GM12874 (cell line): ENCODE results near the gene CASP1.

Experiments used
- CTCF ChIP-seq: IDR thresholded peaks from 2 replicates; pipeline ENCODE4 v1.5.1; 2011; ENCODE audit warnings: low read depth, mild to moderate bottlenecking, control low read depth, low read length, moderate library complexity; ENCODE audit not compliant: insufficient read depth

Gene CASP1

DNA sequence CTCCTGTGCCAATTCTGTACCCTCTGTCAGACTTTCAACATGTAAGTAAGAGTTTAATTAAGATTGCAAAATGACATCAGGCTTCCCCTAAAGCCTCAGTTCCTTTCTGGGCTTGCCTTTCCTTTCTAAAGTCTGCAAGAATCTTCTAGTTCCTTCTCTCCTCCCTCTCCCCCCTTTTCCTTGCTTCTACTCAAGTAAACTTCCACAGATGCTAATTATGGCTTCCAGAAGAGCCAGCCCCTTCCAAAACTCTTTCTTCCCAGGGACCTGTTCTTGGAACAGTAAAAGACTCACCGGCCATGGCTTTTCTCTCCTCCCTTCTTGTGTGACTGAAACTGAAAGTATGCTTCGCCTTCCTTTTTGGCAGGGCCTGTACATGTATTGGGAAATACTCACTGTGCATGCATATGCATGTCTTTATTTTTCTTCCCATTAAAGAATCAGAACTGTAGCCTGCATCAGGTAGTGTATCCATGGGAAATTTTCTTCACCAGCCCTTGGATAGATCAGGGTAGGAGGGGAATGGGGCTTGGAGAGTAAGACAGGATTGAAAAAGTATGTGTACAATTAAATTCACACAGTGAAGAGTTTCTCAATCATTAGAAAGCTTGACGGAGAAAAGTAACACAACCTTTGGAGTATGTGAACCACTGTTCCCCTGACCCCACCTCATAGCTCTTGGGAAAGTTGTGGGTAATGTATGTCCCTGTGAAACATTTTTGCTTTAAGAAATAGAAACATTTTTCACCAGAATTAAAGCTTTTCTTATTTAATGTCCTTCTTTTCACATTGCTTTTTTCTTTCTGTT is at the start of gene CASP1:
Gene CASP1, minus strand, starts transcription at position 332 of the 808 bp plus-strand sequence. Its CDS starts 31 bp downstream, at position 301.
- TF ChIP-seq CTCF = no peak

DNA sequence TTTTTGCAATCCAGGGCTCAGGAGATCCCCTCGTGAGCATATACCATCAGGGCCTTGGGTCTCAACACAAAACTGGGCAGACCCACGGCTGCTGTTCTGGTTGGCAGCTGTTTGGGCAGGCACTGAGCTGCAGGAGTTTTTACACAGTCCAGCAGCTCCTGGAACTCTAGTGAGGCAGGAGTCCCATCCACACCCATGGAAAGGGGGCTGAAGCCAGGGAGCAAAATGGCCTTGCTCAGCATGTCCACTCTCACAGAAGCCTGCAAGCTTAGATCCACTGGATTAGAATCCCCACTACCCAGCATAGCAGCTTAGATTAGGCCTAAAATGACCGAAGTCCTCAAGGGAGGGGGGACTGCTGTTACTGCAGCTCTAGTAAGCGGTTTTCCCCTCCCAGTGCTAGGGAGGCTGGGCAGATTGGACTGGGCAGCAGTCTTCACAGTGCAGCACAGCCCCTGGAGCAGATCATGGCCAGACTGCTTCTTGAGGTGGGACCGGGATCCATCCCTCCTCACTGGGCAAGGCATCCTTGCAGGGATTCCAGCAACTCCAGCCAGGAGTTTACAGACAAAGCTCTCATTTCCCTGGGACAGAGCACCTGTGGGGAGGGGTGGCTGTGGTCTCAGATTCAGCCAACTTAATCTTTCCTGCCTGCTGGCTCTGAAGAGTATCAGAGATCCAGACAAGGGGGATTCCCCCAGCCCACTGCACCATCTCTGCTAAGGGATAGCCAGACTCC is 46.6 kb upstream of the CASP1 start:
- TF ChIP-seq CTCF = no peak

DNA sequence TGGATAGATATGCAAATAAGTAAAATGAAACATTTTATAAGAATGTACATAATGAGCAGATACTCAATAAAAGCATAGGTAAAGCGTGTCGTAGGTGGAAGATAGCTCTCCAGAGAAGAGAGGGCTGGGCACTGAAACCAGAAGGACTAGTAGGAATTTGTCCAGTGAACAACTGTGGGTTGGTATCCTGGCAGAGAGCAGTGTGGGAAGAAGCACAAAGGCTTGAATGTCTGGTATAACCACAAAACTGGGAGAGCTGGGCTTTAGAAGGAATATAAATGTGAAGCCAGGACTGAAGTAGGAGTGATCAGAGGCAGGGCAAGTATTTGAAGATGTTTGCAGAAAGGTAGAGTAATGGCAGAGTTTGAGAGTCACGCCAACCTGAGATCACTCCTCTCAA is 43.3 kb upstream of the CASP1 start:
- TF ChIP-seq CTCF = no peak

DNA sequence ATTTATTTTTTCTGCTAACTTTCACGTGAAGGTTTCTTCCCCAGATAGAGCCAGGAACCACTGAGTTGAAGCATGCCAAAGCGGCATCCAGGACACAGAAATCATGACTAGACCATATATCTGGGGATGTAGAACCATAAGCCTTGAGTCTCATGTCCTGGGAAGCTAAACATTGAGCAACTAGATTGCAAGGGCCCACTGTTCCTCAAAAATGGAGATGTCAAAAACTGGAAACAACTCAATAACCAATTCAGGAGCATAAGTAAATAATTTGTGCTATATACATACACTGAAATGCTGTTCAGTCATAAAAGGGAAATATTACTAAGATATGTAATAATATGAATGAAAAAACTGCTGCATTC is 39.2 kb upstream of the CASP1 start:
- TF ChIP-seq CTCF = no peak

DNA sequence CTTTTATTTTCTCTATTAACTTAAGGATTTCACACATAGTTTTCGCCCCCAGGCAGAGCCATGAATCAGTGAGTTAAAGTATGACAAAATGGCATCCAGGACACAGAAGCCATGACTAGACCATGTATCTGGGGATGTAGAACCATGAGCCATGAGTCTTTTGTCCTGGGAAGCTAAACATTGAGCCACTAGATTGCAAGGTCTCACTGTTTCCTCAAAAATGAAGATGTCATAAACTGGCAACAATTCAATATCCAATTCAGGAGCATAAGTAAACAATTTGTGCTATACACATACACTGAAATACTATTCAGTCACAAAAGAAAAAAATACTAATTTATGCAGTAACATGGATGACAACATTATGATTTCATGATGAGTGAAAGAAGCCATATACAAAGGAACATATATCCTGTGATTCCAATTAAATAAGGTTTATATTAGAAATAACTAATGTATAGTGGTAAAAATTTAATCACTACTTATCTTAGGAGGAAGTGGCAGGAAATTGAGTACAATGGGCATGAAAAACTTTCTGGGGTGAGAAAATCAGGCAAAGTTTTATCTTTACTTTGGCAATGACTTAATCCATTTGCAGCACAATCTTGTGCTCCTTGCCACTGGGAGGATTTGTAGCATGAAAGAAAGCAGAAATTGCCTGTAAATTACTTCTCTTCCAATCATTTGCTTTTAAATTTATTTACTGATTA is 38.7 kb upstream of the CASP1 start:
- TF ChIP-seq CTCF = no peak

DNA sequence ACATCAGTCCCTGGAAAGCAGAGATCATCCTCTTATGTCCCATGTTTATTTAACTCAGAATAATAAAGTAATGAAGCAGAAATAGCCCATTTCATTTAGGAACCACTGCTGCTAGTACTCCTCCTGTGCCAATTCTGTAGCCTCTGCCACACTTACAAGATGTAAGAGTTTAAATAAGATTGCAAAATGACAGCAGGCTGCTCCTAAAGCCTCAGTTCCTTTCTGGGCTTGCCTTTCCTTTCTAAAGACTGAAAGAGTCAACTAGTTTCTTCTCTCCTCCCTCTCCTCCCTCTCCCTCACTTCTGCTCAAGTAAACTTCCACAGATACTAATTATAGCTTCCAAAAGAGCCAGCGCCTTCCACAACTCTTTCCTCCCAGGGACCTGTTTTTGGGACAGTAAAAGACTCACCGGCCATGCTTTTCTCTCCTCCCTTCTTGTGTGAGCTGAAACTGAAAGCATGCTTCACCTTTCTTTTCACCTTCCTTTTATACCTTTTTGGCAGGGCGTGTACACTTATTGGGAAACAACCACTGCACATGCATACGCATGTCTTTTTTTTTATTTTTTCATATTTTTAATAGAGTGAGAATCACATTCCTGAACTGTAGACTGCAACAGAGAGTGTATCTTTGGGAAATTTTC is 36.3 kb upstream of the CASP1 start:
- no peak for TF ChIP-seq CTCF

GRCh38 chr11:105070306-105070705 is 35.4 kb upstream of the CASP1 start:
- no peak for TF ChIP-seq CTCF
